ENCODE measurements around the gene METTL22.

The METTL22 gene

DNA sequence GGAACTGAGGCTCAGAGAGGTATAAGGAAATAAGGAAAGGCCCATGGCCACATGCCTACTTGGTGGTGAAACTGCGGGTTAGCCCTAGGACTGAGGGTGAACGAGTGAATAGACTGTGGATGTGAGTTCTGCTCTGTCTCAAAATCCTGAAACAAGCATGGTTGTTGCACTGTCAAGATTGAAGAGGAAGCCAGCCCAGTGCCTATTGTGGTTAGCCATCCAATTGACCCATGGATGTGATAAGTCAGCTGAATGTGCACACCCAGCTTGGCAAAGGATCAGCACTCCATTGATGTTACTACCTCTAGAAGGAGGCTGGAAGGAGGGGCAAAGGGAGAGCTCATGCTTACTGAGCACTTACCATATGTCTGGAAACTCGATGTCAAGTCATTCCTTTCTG is 35.6 kb upstream of the METTL22 start:
- DNase-seq (ENCODE audit: low read depth) = no peak
- TF ChIP-seq, protein P1, sequence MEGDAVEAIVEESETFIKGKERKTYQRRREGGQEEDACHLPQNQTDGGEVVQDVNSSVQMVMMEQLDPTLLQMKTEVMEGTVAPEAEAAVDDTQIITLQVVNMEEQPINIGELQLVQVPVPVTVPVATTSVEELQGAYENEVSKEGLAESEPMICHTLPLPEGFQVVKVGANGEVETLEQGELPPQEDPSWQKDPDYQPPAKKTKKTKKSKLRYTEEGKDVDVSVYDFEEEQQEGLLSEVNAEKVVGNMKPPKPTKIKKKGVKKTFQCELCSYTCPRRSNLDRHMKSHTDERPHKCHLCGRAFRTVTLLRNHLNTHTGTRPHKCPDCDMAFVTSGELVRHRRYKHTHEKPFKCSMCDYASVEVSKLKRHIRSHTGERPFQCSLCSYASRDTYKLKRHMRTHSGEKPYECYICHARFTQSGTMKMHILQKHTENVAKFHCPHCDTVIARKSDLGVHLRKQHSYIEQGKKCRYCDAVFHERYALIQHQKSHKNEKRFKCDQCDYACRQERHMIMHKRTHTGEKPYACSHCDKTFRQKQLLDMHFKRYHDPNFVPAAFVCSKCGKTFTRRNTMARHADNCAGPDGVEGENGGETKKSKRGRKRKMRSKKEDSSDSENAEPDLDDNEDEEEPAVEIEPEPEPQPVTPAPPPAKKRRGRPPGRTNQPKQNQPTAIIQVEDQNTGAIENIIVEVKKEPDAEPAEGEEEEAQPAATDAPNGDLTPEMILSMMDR (IDR thresholded peaks at IDR 0.05; ENCODE audit: control insufficient read depth, extremely low read depth, insufficient read depth) = no peak
- H3K4me3 ChIP-seq (ENCODE audit: low read depth, low read length) = no peak overlapping the region

DNA sequence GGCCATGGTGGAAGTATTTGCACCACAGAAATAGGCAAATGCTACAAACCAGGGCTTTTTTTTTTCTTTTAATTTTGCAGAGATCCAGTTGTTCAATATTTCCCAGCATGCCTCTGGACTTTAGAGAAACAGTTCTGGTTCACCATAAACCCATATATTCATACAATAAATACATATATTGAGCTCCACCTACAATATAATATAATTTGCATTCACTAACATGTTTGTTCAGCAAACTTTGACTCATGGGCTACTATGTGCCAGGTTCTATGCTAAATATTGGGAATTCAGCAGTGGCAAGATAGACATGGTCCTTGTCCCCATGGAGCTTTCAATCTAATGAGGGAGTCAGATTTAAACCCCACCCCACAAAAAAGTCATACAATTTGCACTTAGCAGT is 34.4 kb upstream of the METTL22 start:
- TF ChIP-seq, protein P1 (IDR thresholded peaks at IDR 0.05; ENCODE audit: control insufficient read depth, extremely low read depth, insufficient read depth) = no peak
- no peak for DNase-seq (ENCODE audit: low read depth)
- no peak overlapping the region for H3K4me3 ChIP-seq (ENCODE audit: low read depth, low read length)

- TF ChIP-seq, protein P1 (IDR thresholded peaks at IDR 0.05; ENCODE audit: control insufficient read depth, extremely low read depth, insufficient read depth) = no peak
- no peak for DNase-seq (ENCODE audit: low read depth)
- no peak overlapping the region for H3K4me3 ChIP-seq (ENCODE audit: low read depth, low read length)
These were observed 32.8 kb upstream of the METTL22 start for GRCh38 chr16:8588682-8589056.

DNA sequence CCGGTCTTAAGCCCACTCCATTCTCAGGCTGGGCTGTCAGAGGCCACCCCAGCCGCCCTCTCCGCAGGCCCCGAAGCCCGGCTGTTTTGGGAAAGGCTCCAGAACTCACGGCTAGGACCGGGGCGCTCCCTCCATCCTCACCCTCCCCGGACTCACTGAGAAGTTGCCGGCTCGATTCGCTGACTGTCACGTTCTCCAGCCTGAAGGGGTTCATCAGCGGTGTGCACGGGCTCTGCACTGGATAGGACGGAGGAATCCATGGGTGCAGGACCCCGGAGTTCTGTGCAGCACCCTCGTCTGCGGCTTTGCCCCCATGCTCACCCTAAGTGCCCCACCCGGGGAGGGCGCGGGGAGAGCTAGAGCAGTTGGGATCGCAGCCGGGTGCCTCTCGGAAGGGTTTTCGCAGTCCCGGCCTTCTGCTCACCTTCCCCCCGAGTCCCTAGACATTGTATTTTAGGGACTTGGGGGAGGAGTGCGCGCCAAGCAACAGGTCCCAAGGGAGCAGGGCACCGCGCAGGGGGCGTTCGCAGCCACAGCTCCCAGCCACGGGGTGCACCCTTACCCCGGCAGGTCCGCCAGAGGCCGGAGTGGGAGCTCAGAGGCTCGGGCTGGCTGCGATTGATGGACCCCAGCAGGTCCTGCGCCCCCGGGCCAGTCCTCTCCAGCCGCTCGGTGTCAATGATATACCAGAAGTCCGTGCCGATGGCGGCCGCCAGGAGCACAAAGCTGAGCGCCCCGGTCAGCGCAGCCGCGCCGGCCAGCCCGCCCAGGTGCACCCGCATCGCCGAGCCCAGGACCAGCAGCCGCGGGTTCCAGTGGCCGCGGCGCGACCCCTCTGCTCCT is 32.2 kb upstream of the METTL22 start:
- TF ChIP-seq, protein P1 (IDR thresholded peaks at IDR 0.05; ENCODE audit: control insufficient read depth, extremely low read depth, insufficient read depth) = no peak
- DNase-seq (ENCODE audit: low read depth) = no peak
- H3K4me3 ChIP-seq (ENCODE audit: low read depth, low read length) = no peak overlapping the region

GRCh38 chr16:8589900-8590688 is 31.4 kb upstream of the METTL22 start, which contains the start of gene TMEM114:
Gene TMEM114, minus strand, starts transcription at chr16:8590511. Its CDS starts 673 bp downstream, at chr16:8589838.
- no peak for DNase-seq (ENCODE audit: low read depth)
- H3K4me3 ChIP-seq (ENCODE audit: low read depth, low read length) = no peak within 1 kb of the TSS
- TF ChIP-seq, protein P1 (IDR thresholded peaks at IDR 0.05; ENCODE audit: control insufficient read depth, extremely low read depth, insufficient read depth) = no peak

GRCh38 chr16:8590811-8591210 is 30.7 kb upstream of the METTL22 start:
- TF ChIP-seq, protein P1 (IDR thresholded peaks at IDR 0.05; ENCODE audit: control insufficient read depth, extremely low read depth, insufficient read depth) = no peak
- DNase-seq (ENCODE audit: low read depth) = no peak
- H3K4me3 ChIP-seq (ENCODE audit: low read depth, low read length) = no peak overlapping the region

Data from LNCaP clone FGC (cell line).